Measurements from ENCODE around the gene TBX1. TPM values are rescaled to one million over a fixed set of nuclear protein-coding genes. Genes with fewer than 3 reads are reported as not detected.
"Not testable (repeated sequence)": the region's sequence is repeated elsewhere in the genome, so short reads cannot be mapped to it uniquely, and the experiment has no call there.

The TBX1 gene
- total RNA-seq, 1 donor from 2014 or later, result not detected

- FAIRE-seq (no peak), DNase-seq (ENCODE audit: low spot score in 2 of 2) (no peak)
These were observed 37.7 kb upstream of the TBX1 start for GRCh38 chr22:19722982-19723231.

- FAIRE-seq (no peak), DNase-seq (ENCODE audit: low spot score in 2 of 2) (no peak)
These were observed 37.2 kb upstream of the TBX1 start, which contains the start of gene GP1BB for GRCh38 chr22:19723232-19723982. GP1BB (plus strand) TSS chr22:19723539; CDS start chr22:19723570, 31 bp downstream.

- DNase-seq (ENCODE audit: low spot score in 2 of 2) (no peak), FAIRE-seq (no peak)
These were observed 36.4 kb upstream of the TBX1 start for GRCh38 chr22:19723983-19724827.

GRCh38 chr22:19724927-19725661 is 35.5 kb upstream of the TBX1 start:
- FAIRE-seq (no peak), DNase-seq (ENCODE audit: low spot score in 2 of 2) (no peak)

- not testable (repeated sequence) for DNase-seq (ENCODE audit: low spot score in 2 of 2); FAIRE-seq
These were observed 34.4 kb upstream of the TBX1 start for GRCh38 chr22:19726064-19726788.

- no peak for FAIRE-seq
These were observed 33.0 kb upstream of the TBX1 start for GRCh38 chr22:19727310-19728150.

GRCh38 chr22:19728271-19728670 is 32.3 kb upstream of the TBX1 start:
- FAIRE-seq, result no peak

More at GRCh38 chr22:19727310-19728150, 33.0 kb upstream of the TBX1 start:
- no peak for DNase-seq (ENCODE audit: low spot score in 2 of 2)

GRCh38 chr22:19728836-19729235 is 31.7 kb upstream of the TBX1 start:
- DNase-seq (ENCODE audit: low spot score in 2 of 2) (no peak), FAIRE-seq (no peak)

More at GRCh38 chr22:19728271-19728670, 32.3 kb upstream of the TBX1 start:
- DNase-seq (ENCODE audit: low spot score in 2 of 2), result no peak

GRCh38 chr22:19729507-19729906 is 31.1 kb upstream of the TBX1 start:
- DNase-seq (ENCODE audit: low spot score in 2 of 2) (no peak), FAIRE-seq (no peak)

- no peak for DNase-seq (ENCODE audit: low spot score in 2 of 2)
- FAIRE-seq, result no peak
These were observed 30.4 kb upstream of the TBX1 start for GRCh38 chr22:19730198-19730597.

GRCh38 chr22:19730655-19731360 is 29.8 kb upstream of the TBX1 start:
- FAIRE-seq (no peak), DNase-seq (ENCODE audit: low spot score in 2 of 2) (peak; percentile 89 to 92)

- DNase-seq (ENCODE audit: low spot score in 2 of 2) (no peak), FAIRE-seq (no peak)
These were observed 29.0 kb upstream of the TBX1 start for GRCh38 chr22:19731361-19732135.

- FAIRE-seq, result no peak
These were observed 28.0 kb upstream of the TBX1 start for GRCh38 chr22:19732403-19733113.

GRCh38 chr22:19733755-19734154 is 26.8 kb upstream of the TBX1 start:
- DNase-seq (ENCODE audit: low spot score in 2 of 2) (no peak), FAIRE-seq (no peak)

More at GRCh38 chr22:19732403-19733113, 28.0 kb upstream of the TBX1 start:
- DNase-seq (ENCODE audit: low spot score in 2 of 2), result no peak

- no peak for DNase-seq (ENCODE audit: low spot score in 2 of 2)
These were observed 26.4 kb upstream of the TBX1 start for GRCh38 chr22:19734163-19734562.

GRCh38 chr22:19734837-19735382 is 25.7 kb upstream of the TBX1 start:
- no peak for FAIRE-seq

More at GRCh38 chr22:19734163-19734562, 26.4 kb upstream of the TBX1 start:
- no peak for FAIRE-seq

More at GRCh38 chr22:19734837-19735382, 25.7 kb upstream of the TBX1 start:
- DNase-seq (ENCODE audit: low spot score in 2 of 2), result no peak
